ENCODE data around the gene GRAMD1A. TPM values are rescaled to one million over a fixed set of nuclear protein-coding genes. Genes with fewer than 3 reads are reported as not detected.

Gene GRAMD1A
- total and polyA plus RNA-seq, 2 donors (not counting 1 experiment from before 2014, with no cell fraction given) = 83.8 to 102 TPM

DNA sequence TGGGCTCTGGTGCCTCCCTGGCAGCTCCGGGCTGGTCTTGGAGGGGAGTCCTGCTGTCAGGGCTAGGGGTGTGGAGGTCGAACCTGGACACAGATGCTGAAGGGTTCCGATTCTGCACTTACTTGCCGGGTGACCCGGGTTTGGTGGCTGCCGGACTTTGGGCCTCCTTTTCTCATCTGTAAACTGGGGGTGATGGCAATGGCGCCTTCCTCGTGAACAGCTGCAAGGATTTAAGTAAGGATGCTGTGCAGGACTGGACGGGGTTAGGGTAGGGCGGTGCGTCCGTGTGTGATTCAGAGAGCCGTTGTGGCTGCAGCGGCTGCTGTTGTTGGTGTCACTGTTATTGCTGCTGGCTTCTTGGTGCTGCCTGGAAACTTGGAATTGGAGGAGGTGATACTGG is 43.8 kb downstream of the GRAMD1A start:
- intact Hi-C loops (cut with micrococcal nuclease) = loop anchor here (1.0 kb wide), 2 partner anchors 46 to 71 kb away; no protein-coding TSS in a partner anchor
- Mint-ChIP-seq H3K4me1 (peaks cover 41% of the 10 kb centered on the region), H3K4me3 (no peak overlapping the region), H3K27me3 (peaks cover 14% of the 10 kb centered on the region), H3K27ac (no peak overlapping the region), H3K9me3 (ENCODE audit: insufficient read depth) (no peaks in the 10 kb centered on the region)
- H3K79me2 ChIP-seq (ENCODE audit: control insufficient read depth, insufficient read depth, low read length) = no peaks in the 10 kb centered on the region
- no peaks in the 10 kb centered on the region for H3K9me3 ChIP-seq (ENCODE audit: control extremely low read depth in 1 of 3, control insufficient read depth in 2 of 3, insufficient read depth in 1 of 3, low read length in 2 of 3)
- DNase-seq = peak; percentile 30
- no peaks in the 10 kb centered on the region for H3K36me3 ChIP-seq (replicated peaks in 1 of 2; ENCODE audit: control extremely low read depth in 1 of 2, control insufficient read depth in 1 of 2, extremely low read depth in 1 of 2, insufficient read depth in 2 of 2, low read length in 1 of 2)
- H2AFZ ChIP-seq (ENCODE audit: insufficient read depth, low read depth, low read length, poor library complexity, severe bottlenecking) = no peak overlapping the region
- no peak overlapping the region for H3K4me2 ChIP-seq (replicated peaks; ENCODE audit: low read depth, low read length, poor library complexity, severe bottlenecking)
- no peak for ATAC-seq (ENCODE audit: low read depth)
- ChIA-PET CTCF (interaction anchor here (0.8 to 2.9 kb wide), 14 partner anchors 10 to 309 kb away, joined by 3 to 16 read pairs (median 4); no protein-coding TSS in a partner anchor), POLR2A (no interaction called here)
- no peak overlapping the region for H3K9ac ChIP-seq (ENCODE audit: low read length)
- H4K20me1 ChIP-seq (ENCODE audit: control insufficient read depth, insufficient read depth, low read length, poor library complexity, severe bottlenecking) = no peaks in the 10 kb centered on the region
- H3K27me3 ChIP-seq (replicated peaks in 1 of 4; ENCODE audit: control extremely low read depth in 1 of 4, control insufficient read depth in 3 of 4, insufficient read depth in 4 of 4, low read length in 3 of 4) = peaks cover 0 to 22% (median 7%) of the 10 kb centered on the region in 4 experiments
- TF ChIP-seq, protein P1, sequence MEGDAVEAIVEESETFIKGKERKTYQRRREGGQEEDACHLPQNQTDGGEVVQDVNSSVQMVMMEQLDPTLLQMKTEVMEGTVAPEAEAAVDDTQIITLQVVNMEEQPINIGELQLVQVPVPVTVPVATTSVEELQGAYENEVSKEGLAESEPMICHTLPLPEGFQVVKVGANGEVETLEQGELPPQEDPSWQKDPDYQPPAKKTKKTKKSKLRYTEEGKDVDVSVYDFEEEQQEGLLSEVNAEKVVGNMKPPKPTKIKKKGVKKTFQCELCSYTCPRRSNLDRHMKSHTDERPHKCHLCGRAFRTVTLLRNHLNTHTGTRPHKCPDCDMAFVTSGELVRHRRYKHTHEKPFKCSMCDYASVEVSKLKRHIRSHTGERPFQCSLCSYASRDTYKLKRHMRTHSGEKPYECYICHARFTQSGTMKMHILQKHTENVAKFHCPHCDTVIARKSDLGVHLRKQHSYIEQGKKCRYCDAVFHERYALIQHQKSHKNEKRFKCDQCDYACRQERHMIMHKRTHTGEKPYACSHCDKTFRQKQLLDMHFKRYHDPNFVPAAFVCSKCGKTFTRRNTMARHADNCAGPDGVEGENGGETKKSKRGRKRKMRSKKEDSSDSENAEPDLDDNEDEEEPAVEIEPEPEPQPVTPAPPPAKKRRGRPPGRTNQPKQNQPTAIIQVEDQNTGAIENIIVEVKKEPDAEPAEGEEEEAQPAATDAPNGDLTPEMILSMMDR (IDR thresholded peaks at IDR 0.05) = no peak
- no peak for TF ChIP-seq EZH2 (IDR thresholded peaks at IDR 0.05; ENCODE audit: borderline replicate concordance, insufficient read depth, low read depth, low read length, poor library complexity, severe bottlenecking)
- no peak overlapping the region for H3K4me3 ChIP-seq (ENCODE audit: control extremely low read depth in 1 of 5, extremely low read depth in 1 of 5, insufficient read depth in 1 of 5, low read depth in 2 of 5, low read length in 4 of 5)
- H3K27ac ChIP-seq (ENCODE audit: low read length in 2 of 2) = no peak overlapping the region
- WGBS (ENCODE audit: insufficient coverage) = 95% methylated on average over 12 of the region's 14 CpGs
- peaks cover 33 to 41% of the 10 kb centered on the region in 2 donors for H3K4me1 ChIP-seq (ENCODE audit: control insufficient read depth in 2 of 2, insufficient read depth in 2 of 2, low read length in 2 of 2)

DNA sequence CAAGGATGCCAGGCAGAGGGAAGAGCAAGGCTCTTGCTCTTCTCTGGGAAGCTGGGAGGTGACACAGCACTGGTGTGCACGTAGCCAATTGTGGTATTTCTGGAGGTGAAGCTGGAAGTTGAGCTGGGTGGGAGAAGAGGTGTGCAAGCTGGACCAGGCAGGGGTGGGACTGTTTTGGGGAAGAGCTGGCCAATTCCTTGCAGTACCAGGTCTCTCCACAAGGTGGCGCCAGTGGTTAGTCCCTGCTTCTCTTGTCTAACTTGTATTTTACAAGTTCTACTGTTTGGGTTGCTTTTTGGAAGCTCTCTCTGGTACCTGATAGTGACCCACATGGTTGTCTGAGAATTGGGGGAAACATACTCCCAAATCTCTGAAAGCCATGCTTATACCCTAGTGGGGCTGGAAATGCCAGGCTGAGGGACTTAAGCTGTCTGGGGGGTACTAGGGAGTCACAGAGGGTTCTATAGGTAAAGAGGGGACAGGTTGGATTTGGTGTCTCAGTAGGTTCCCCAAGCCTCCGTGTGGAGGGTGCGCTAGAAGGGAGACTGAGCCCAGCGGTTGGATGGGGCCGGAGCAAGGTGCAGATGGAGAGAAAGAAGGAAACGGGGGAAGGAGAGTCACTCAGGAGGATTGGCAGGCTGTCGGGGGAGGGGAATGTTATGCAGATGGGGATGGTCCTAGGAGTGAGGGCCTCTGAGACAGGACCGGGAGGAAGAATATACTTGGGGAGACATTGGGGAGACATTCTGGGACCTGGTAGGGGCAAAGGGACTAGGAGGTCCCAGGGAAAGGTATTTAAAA is 44.4 kb downstream of the GRAMD1A start:
- Histone ChIP-seq H3K4me1 (ENCODE audit: control insufficient read depth in 2 of 2, insufficient read depth in 2 of 2, low read length in 2 of 2) (peaks cover 27 to 35% of the 10 kb centered on the region in 2 donors), H3K36me3 (replicated peaks in 1 of 2; ENCODE audit: control extremely low read depth in 1 of 2, control insufficient read depth in 1 of 2, extremely low read depth in 1 of 2, insufficient read depth in 2 of 2, low read length in 1 of 2) (no peaks in the 10 kb centered on the region), H3K9me3 (ENCODE audit: control extremely low read depth in 1 of 3, control insufficient read depth in 2 of 3, insufficient read depth in 1 of 3, low read length in 2 of 3) (no peaks in the 10 kb centered on the region), H2AFZ (ENCODE audit: insufficient read depth, low read depth, low read length, poor library complexity, severe bottlenecking) (no peak overlapping the region), H3K27me3 (replicated peaks in 1 of 4; ENCODE audit: control extremely low read depth in 1 of 4, control insufficient read depth in 3 of 4, insufficient read depth in 4 of 4, low read length in 3 of 4) (peaks cover 0 to 22% (median 7%) of the 10 kb centered on the region in 4 experiments), H3K4me3 (ENCODE audit: control extremely low read depth in 1 of 5, extremely low read depth in 1 of 5, insufficient read depth in 1 of 5, low read depth in 2 of 5, low read length in 4 of 5) (no peak overlapping the region), H4K20me1 (ENCODE audit: control insufficient read depth, insufficient read depth, low read length, poor library complexity, severe bottlenecking) (no peaks in the 10 kb centered on the region), H3K4me2 (replicated peaks; ENCODE audit: low read depth, low read length, poor library complexity, severe bottlenecking) (no peak overlapping the region), H3K79me2 (ENCODE audit: control insufficient read depth, insufficient read depth, low read length) (no peaks in the 10 kb centered on the region), H3K27ac (ENCODE audit: low read length in 2 of 2) (no peak overlapping the region), H3K9ac (ENCODE audit: low read length) (no peak overlapping the region)
- intact Hi-C loops (cut with micrococcal nuclease) = loop anchor here (1.0 kb wide), 2 partner anchors 46 to 71 kb away; no protein-coding TSS in a partner anchor
- TF ChIP-seq EZH2 (IDR thresholded peaks at IDR 0.05; ENCODE audit: borderline replicate concordance, insufficient read depth, low read depth, low read length, poor library complexity, severe bottlenecking) = no peak
- TF ChIP-seq, protein P1 (IDR thresholded peaks at IDR 0.05) = peak; percentile 94
- Mint-ChIP-seq H3K4me1 (peaks cover 35% of the 10 kb centered on the region), H3K9me3 (ENCODE audit: insufficient read depth) (no peaks in the 10 kb centered on the region), H3K4me3 (no peak overlapping the region), H3K27me3 (peaks cover 14% of the 10 kb centered on the region), H3K27ac (peak overlapping the region; percentile 32)
- ATAC-seq (ENCODE audit: low read depth) = no peak
- ChIA-PET POLR2A (no interaction called here), CTCF (interaction anchor here (0.8 to 2.9 kb wide), 14 partner anchors 11 to 308 kb away, joined by 3 to 16 read pairs (median 4); no protein-coding TSS in a partner anchor)
- peak; percentile 63 for DNase-seq
- WGBS (ENCODE audit: insufficient coverage) = 59% methylated on average over 9 of the region's 9 CpGs
